ENCODE data around the gene BID. TPM values are rescaled to one million over a fixed set of nuclear protein-coding genes. Genes with fewer than 3 reads are reported as not detected.

Gene BID
- total RNA-seq, 1 donor from 2014 or later = 41.5 TPM

GRCh38 chr22:17744430-17744829, 29.8 kb downstream of the BID start:
- no peak for TF ChIP-seq CTCF (IDR thresholded peaks at IDR 0.05; ENCODE audit: insufficient read depth, low read length, poor library complexity, severe bottlenecking)
- H3K27me3 ChIP-seq (ENCODE audit: control insufficient read depth, insufficient read depth, low read length) = no peaks in the 10 kb centered on the region
- no peaks in the 10 kb centered on the region for H3K36me3 ChIP-seq (ENCODE audit: control insufficient read depth, insufficient read depth, low read length)
- no peak for DNase-seq (ENCODE audit: low read depth)
- no peak overlapping the region for H3K4me3 ChIP-seq (ENCODE audit: low read depth, low read length)

DNA sequence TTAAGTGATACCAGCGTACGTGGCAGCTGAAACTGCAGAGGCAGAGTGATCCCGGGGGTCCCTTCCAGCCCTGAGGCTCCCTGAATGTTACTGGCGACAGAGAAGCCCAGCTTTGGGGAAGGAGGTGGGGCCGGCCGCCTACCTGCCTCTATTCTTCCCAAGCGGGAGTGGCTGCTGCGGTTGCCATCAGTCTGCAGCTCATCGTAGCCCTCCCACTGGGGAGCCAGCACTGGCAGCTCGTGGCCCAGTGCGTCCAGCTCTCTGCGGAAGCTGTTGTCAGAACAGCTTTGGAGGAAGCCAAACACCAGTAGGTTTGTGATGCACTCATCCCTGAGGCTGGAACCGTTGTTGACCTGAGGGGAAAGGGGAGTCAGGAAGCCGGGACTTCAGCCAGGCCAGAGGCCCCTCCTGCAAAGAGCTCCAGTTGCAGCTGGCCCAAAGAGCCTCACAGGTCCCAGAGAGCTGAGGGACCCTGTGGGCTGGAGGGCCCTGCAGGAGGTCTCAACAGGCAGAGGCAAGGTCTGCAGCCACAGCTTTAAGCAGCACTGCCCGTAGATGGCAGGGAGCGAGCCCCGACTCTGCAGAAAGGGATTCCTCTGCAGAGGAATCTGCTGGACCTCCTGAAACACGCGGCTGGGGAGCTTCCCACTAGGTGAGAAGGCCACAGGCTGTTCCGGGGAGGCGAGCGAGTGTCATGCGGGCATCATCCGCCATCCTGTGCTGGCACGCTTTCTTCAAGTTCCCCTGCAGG, 30.4 kb downstream of the BID start:
- no peaks in the 10 kb centered on the region for H3K27me3 ChIP-seq (ENCODE audit: control insufficient read depth, insufficient read depth, low read length)
- no peaks in the 10 kb centered on the region for H3K36me3 ChIP-seq (ENCODE audit: control insufficient read depth, insufficient read depth, low read length)
- no peak overlapping the region for H3K4me3 ChIP-seq (ENCODE audit: low read depth, low read length)
- no peak for DNase-seq (ENCODE audit: low read depth)
- TF ChIP-seq CTCF (IDR thresholded peaks at IDR 0.05; ENCODE audit: insufficient read depth, low read length, poor library complexity, severe bottlenecking) = no peak

DNA sequence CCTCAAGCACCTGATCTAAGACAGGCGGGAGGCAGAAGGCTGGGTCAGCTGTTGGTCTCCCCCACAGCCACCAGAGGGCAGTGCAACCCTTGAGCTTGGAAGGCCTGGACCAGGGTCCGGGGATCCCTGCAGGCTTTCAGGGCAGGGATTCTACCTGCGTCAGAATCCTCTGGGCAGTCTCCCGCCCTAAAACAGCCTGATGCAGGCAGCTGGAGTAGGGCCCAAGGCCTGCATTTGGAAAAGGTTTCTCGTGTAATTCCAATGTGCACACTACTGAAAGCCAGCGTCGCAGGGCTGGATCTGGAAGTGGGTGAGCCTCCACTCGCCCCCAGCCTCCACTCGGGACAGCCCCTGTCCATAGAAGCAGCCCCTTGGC, 31.8 kb downstream of the BID start:
- peak; percentile 23 for DNase-seq (ENCODE audit: low read depth)
- no peaks in the 10 kb centered on the region for H3K36me3 ChIP-seq (ENCODE audit: control insufficient read depth, insufficient read depth, low read length)
- H3K27me3 ChIP-seq (ENCODE audit: control insufficient read depth, insufficient read depth, low read length) = no peaks in the 10 kb centered on the region
- TF ChIP-seq CTCF (IDR thresholded peaks at IDR 0.05; ENCODE audit: insufficient read depth, low read length, poor library complexity, severe bottlenecking) = peak; percentile 94
- H3K4me3 ChIP-seq (ENCODE audit: low read depth, low read length) = no peak overlapping the region

DNA sequence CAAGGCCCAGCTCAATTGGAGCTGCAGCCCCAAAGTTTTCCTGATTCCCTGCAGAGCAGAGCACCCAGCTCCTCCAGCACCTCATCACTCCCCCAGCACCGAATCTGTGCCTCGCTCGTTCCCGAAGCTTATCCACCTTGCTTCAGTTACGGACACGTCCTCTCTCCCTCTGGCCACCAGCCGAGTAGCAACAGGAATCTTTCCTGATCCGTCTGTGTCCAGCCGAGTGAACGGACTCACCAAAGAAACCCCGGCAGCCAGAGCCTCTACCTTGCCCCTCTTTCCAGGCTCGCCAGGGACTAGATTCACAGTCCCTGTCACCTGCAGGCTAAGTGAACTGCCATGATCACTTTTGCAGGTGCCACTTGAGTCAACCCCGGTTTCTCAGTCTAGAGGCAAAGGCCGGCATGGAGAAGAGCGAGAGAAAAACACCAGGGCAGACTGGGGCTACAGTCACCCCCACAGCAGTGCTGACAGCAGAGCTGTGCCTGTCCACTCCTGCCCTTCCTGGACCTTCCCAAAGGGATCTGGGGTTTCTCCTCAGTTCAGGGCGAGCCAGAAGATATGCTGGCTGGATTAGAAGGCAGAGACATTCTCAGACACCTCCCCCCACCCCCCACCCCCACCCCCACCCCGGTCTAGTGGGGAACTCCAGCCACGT, 32.3 kb downstream of the BID start:
- no peak overlapping the region for H3K4me3 ChIP-seq (ENCODE audit: low read depth, low read length)
- no peak for DNase-seq (ENCODE audit: low read depth)

DNA sequence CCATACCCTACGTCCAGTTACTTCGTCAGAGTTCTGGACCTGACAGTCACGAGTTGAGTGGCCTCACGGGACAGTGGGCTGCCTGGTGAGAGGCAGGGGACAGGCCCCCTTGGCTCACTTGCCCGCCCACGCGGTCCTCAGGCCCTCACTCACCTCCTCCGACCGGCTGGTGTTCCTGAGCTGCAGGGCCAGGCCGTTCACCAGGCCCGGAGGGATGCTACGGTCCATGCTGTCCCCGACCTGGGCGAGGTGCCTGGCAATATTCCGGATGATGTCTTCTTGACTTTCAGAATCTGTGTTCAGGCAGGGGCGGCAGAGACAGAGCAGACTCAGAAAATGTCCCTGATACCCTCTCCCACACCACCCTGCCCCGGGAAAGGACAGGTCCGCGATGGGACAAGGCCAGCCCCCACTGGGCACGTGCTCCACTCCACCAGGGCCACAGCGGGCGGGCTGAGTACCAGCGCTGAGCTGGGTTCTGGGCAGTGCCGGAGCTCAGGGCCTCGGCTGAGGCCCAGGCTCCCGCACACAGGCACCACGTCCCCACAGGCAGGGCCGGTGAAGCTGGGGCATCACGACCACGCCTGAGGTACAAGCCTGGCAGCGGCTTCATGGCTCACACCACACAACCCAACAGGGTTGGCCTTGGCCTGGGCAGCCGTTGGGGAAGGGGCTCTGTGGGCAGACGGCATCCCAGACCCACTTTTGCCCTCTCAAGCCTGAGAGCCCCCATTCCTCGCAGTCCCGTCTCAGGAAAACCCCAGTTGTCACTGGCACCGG, 34.9 kb downstream of the BID start:
- TF ChIP-seq CTCF (IDR thresholded peaks at IDR 0.05; ENCODE audit: insufficient read depth, low read length, poor library complexity, severe bottlenecking) = no peak
- no peak for DNase-seq (ENCODE audit: low read depth)
- Histone ChIP-seq H3K27me3 (ENCODE audit: control insufficient read depth, insufficient read depth, low read length) (no peaks in the 10 kb centered on the region), H3K4me3 (ENCODE audit: low read depth, low read length) (no peak overlapping the region), H3K36me3 (ENCODE audit: control insufficient read depth, insufficient read depth, low read length) (peaks cover 1% of the 10 kb centered on the region)

More for the DNA sequence above, 32.3 kb downstream of the BID start:
- H3K36me3 ChIP-seq (ENCODE audit: control insufficient read depth, insufficient read depth, low read length) = no peaks in the 10 kb centered on the region
- H3K27me3 ChIP-seq (ENCODE audit: control insufficient read depth, insufficient read depth, low read length) = no peaks in the 10 kb centered on the region
- TF ChIP-seq CTCF (IDR thresholded peaks at IDR 0.05; ENCODE audit: insufficient read depth, low read length, poor library complexity, severe bottlenecking) = no peak

Data from kidney epithelial cell (primary cell).